GM12875 (cell line): ENCODE measurements around the gene PRSS27.

Experiments used
- H3K4me3 ChIP-seq: one replicate; pipeline ENCODE4 v1.5.1; 2011; ENCODE audit warnings: low read depth, low read length, control low read depth
- TF ChIP-seq, protein P1 (sequence below): IDR thresholded peaks from 2 replicates; pipeline ENCODE4 v1.5.1; 2011; ENCODE audit warnings: low read depth, mild to moderate bottlenecking, control low read depth, inconsistent platforms, low read length, moderate library complexity, borderline replicate concordance; ENCODE audit not compliant: insufficient read depth

Gene PRSS27

GRCh38 chr16:2708955-2709587 is 11.0 kb downstream of the PRSS27 start:
- no peak overlapping the region for H3K4me3 ChIP-seq
- TF ChIP-seq, protein P1, sequence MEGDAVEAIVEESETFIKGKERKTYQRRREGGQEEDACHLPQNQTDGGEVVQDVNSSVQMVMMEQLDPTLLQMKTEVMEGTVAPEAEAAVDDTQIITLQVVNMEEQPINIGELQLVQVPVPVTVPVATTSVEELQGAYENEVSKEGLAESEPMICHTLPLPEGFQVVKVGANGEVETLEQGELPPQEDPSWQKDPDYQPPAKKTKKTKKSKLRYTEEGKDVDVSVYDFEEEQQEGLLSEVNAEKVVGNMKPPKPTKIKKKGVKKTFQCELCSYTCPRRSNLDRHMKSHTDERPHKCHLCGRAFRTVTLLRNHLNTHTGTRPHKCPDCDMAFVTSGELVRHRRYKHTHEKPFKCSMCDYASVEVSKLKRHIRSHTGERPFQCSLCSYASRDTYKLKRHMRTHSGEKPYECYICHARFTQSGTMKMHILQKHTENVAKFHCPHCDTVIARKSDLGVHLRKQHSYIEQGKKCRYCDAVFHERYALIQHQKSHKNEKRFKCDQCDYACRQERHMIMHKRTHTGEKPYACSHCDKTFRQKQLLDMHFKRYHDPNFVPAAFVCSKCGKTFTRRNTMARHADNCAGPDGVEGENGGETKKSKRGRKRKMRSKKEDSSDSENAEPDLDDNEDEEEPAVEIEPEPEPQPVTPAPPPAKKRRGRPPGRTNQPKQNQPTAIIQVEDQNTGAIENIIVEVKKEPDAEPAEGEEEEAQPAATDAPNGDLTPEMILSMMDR = no peak

DNA sequence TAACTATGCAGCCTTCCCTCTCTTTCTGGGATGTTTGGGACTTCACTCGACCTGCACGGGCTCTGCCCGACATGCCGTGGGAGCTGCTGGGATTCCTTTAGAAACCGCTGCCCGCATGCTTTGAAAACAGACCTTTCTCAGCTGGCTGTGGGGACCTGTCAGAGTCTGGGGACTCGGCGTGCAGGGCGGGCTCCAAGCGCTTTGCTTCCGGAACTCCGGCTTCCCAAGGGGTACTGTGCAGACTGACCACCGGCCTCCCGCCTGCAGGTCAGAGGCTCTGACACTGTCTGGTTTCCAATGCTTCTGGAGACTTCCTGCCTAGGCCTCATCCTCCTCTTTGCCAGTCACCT is 11.8 kb downstream of the PRSS27 start:
- TF ChIP-seq, protein P1 = no peak
- no peak overlapping the region for H3K4me3 ChIP-seq

DNA sequence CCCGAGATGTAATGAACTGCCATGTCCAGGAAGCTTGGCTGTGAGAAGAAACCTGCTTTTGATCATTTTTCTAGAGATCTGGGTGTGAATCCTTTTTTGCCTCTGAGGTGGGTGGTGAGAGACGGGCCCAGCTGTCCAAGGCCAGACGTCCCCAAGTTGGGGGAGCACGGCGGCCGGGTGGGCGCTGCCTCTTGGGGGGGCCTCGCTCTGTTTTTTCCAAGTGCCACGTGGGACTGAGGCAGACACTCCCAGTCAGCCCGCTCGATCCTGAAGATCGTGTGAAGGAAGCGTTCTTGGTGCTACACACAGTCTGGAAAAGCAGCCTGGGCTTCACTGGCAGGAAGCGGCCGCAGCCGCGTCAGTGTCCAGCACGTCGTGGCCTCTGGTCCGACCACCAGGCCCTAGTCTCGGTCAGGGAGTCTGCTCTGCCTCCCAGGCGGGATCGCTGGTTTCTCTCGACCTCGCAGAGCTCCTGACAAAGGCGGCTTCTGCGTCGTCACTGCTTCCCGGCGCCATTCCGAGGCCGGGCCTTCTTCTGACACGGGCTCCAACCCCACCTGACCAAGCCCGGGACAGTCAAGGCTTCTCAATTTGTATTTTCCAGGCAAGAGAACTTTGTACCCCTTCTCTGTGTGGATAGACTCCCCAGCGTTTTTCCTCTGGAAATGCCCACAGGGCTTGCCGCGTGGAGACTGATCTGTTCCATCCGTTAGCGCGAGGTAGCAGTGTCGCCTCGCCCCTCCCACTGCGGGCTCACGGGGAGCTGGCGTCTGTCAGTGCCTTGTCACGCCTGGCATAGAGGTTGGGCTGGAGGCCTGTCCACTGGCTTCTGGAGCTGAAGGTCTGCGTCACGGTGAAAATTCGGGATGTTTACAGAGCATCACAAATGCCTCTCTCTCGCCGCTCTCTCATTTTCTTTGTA is 12.4 kb downstream of the PRSS27 start:
- H3K4me3 ChIP-seq = no peak overlapping the region
- TF ChIP-seq, protein P1 = no peak

DNA sequence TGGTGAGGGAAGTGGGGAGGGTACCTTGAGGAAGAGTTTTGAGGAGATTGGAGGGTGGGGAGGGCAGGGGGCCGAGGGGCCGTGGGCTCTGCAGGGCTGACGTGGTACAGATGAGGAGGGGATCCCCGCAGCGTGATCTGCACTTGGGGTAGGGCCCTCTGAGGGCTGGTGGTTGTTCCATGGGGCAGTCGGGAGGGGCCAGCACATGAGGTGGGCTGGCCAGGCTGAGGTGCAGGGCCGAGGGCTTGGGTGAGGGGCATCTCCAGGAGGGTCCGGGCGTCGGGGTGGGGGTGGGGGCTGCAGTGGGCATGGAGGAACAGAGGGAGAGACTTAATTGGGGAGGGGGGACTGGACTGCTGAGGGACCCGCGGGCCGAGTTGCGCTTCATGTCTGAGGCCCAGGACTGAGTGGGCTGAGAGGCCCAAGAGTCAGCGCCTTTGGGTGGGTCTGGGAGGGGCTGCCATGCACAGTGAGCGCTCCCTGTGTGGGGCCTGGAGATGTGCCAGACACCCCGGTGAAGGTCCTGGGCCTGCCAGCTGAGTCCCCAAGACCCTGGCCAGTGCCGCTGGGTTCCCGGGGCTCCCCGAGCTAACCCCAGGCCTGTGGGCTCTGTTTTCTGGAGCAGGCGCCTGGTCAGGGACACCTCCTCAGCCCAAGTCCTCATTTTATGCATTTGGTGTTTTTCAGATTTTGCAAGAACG is 13.3 kb downstream of the PRSS27 start:
- H3K4me3 ChIP-seq = no peak overlapping the region

GRCh38 chr16:2706085-2706484 is 13.9 kb downstream of the PRSS27 start:
- TF ChIP-seq, protein P1 = no peak
- H3K4me3 ChIP-seq = no peak overlapping the region

More for the DNA sequence above, 13.3 kb downstream of the PRSS27 start:
- TF ChIP-seq, protein P1 = no peak

- H3K4me3 ChIP-seq = no peak overlapping the region
- TF ChIP-seq, protein P1 = no peak
Observed at GRCh38 chr16:2705351-2705750, 14.7 kb downstream of the PRSS27 start.
